Measurements from ENCODE around the gene ADAMTS8. TPM values are rescaled to one million over a fixed set of nuclear protein-coding genes. Genes with fewer than 3 reads are reported as not detected.

Gene ADAMTS8
- total and polyA plus RNA-seq, 10 of the 15 experiments (the other 5 are each of a cell fraction or from before 2014, with no cell fraction given): not detected

GRCh38 chr11:130389335-130389935, 39.0 kb downstream of the ADAMTS8 start:
- ChIA-PET RAD21 (ENCODE audit: unreplicated experiment) (no interaction called here), POLR2A (no interaction called here), CTCF (interaction anchor here (1.1 kb wide), 1 partner anchor 473 kb away, joined by 3 read pairs; no protein-coding TSS in a partner anchor), SMC1A (ENCODE audit: uncharacterized antibody, unreplicated experiment) (no interaction called here)
- DNase-seq (ENCODE audit: low read depth, low spot score): no peak
- no peak for TF ChIP-seq POLR2AphosphoS2 (IDR thresholded peaks at IDR 0.05; ENCODE audit: low read depth, low read length)
- TF ChIP-seq, protein P1, sequence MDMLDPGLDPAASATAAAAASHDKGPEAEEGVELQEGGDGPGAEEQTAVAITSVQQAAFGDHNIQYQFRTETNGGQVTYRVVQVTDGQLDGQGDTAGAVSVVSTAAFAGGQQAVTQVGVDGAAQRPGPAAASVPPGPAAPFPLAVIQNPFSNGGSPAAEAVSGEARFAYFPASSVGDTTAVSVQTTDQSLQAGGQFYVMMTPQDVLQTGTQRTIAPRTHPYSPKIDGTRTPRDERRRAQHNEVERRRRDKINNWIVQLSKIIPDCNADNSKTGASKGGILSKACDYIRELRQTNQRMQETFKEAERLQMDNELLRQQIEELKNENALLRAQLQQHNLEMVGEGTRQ (IDR thresholded peaks at IDR 0.05; ENCODE audit: borderline replicate concordance, low read depth, low read length): no peak
- TF ChIP-seq, protein P2, sequence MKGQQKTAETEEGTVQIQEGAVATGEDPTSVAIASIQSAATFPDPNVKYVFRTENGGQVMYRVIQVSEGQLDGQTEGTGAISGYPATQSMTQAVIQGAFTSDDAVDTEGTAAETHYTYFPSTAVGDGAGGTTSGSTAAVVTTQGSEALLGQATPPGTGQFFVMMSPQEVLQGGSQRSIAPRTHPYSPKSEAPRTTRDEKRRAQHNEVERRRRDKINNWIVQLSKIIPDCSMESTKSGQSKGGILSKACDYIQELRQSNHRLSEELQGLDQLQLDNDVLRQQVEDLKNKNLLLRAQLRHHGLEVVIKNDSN (IDR thresholded peaks at IDR 0.05; ENCODE audit: borderline replicate concordance, extremely low read length, insufficient read depth, low read depth, low read length): no peak
- TF ChIP-seq JUNB (IDR thresholded peaks at IDR 0.05): no peak
- ATAC-seq: no peak
- no peak for FAIRE-seq
- no peaks in the 10 kb centered on the region for H4K20me1 ChIP-seq (ENCODE audit: control insufficient read depth, insufficient read depth)
- peaks cover under 1 to 4% of the 10 kb centered on the region in 2 experiments; a peak in 2 of 4 replicates for H3K27me3 ChIP-seq (replicated peaks in 1 of 2; ENCODE audit: control insufficient read depth in 2 of 2, insufficient read depth in 2 of 2, low read length in 1 of 2)
- in situ Hi-C loops (cut with MboI) (no loop called here), intact Hi-C loops (cut with micrococcal nuclease; ENCODE audit: unreplicated experiment) (no loop called here)
- BruUV-seq (replicated peaks): no TSS peak
- no peaks in the 10 kb centered on the region for H3K9me3 ChIP-seq (replicated peaks; ENCODE audit: control insufficient read depth, insufficient read depth, low read length)
- no peaks in the 10 kb centered on the region for H3K36me3 ChIP-seq (ENCODE audit: control insufficient read depth in 2 of 2, insufficient read depth in 2 of 2, low read length in 1 of 2)
- no peak overlapping the region for H3K4me3 ChIP-seq
- no peak overlapping the region for H3K27ac ChIP-seq (ENCODE audit: control insufficient read depth, insufficient read depth)
- no peak overlapping the region for H3K4me2 ChIP-seq (ENCODE audit: control insufficient read depth, insufficient read depth)
- no peaks in the 10 kb centered on the region for H3K79me2 ChIP-seq (ENCODE audit: control insufficient read depth, insufficient read depth, low read length)
- H3K4me1 ChIP-seq (ENCODE audit: control insufficient read depth, insufficient read depth, low read length): no peaks in the 10 kb centered on the region
- no peak overlapping the region for H3K9ac ChIP-seq (ENCODE audit: control insufficient read depth, insufficient read depth, low read length)
- WGBS (ENCODE audit: insufficient coverage, insufficient replicate concordance, low lambda C conversion rate, missing lambda C conversion rate): 36% methylated on average over 16 of the region's 16 CpGs
- H2AFZ ChIP-seq (ENCODE audit: control insufficient read depth, low read depth, low read length): no peak overlapping the region
